ENCODE results near the gene NINJ1.

NINJ1 gene

GRCh38 chr9:93086447-93087224 is 47.4 kb downstream of the NINJ1 start:
- no peak for FAIRE-seq

- no peak for FAIRE-seq
Observed at GRCh38 chr9:93085676-93086075, 48.4 kb downstream of the NINJ1 start.

GRCh38 chr9:93084471-93084881 is 49.6 kb downstream of the NINJ1 start:
- no peak for FAIRE-seq

- FAIRE-seq: no peak
Observed at GRCh38 chr9:93083592-93084470, 50.2 kb downstream of the NINJ1 start.

GRCh38 chr9:93082841-93083411 is 51.1 kb downstream of the NINJ1 start:
- FAIRE-seq: no peak

- no peak for FAIRE-seq
Observed at GRCh38 chr9:93081931-93082330, 52.1 kb downstream of the NINJ1 start.

GRCh38 chr9:93081081-93081529 is 52.9 kb downstream of the NINJ1 start:
- FAIRE-seq: no peak

- no peak for FAIRE-seq
Observed at GRCh38 chr9:93080406-93080805, 53.6 kb downstream of the NINJ1 start.

GRCh38 chr9:93079371-93079770 is 54.7 kb downstream of the NINJ1 start:
- FAIRE-seq: no peak

- FAIRE-seq: no peak
Observed at GRCh38 chr9:93077811-93078210, 56.2 kb downstream of the NINJ1 start.

- FAIRE-seq: no peak
Observed at GRCh38 chr9:93077367-93077766, 56.7 kb downstream of the NINJ1 start.

GRCh38 chr9:93076792-93077128 is 57.3 kb downstream of the NINJ1 start:
- no peak for FAIRE-seq

- FAIRE-seq: no peak
Observed at GRCh38 chr9:93076101-93076791, 57.8 kb downstream of the NINJ1 start.

- FAIRE-seq: no peak
Observed at GRCh38 chr9:93072383-93072795, 61.7 kb downstream of the NINJ1 start.
